Activated naive CD4-positive, alpha-beta T cell treated with anti-CD3 and anti-CD28 coated beads, Interleukin-2, amount 10 ng/mL, durations not matched to agents 7 days and 5 days (primary cell): ENCODE measurements around the gene SEL1L3.

Experiments
- CTCF ChIA-PET: fragments of 350-600 bp; sonication (Branson Sonifier 250); formaldehyde crosslinking; loops from one replicate; lab custom pipeline; 2021; ENCODE audit warnings: antibody characterized with exemption; lab: Charles Lee
- DNase-seq: peaks from one replicate; pipeline ENCODE4 v3.0.0-alpha.2; 2020
- H3K27ac Mint-ChIP-seq: one replicate; pipeline ENCODE4 v1.8.0; 2021; ENCODE audit warnings: mild to moderate bottlenecking, moderate library complexity, mixed read lengths
- H3K27me3 Mint-ChIP-seq: one replicate; pipeline ENCODE4 v1.8.0; 2021; ENCODE audit warnings: mild to moderate bottlenecking, mixed read lengths
- H3K36me3 Mint-ChIP-seq: one replicate; pipeline ENCODE4 v1.8.0; 2021; ENCODE audit warnings: mixed read lengths
- H3K4me1 Mint-ChIP-seq: one replicate; pipeline ENCODE4 v1.8.0; 2021; ENCODE audit warnings: mixed read lengths
- H3K4me3 Mint-ChIP-seq: one replicate; pipeline ENCODE4 v1.8.0; 2021; ENCODE audit warnings: mild to moderate bottlenecking, moderate library complexity, mixed read lengths
- H3K9me3 Mint-ChIP-seq: one replicate; pipeline ENCODE4 v1.8.0; 2021; ENCODE audit warnings: mixed read lengths

SEL1L3 gene

DNA sequence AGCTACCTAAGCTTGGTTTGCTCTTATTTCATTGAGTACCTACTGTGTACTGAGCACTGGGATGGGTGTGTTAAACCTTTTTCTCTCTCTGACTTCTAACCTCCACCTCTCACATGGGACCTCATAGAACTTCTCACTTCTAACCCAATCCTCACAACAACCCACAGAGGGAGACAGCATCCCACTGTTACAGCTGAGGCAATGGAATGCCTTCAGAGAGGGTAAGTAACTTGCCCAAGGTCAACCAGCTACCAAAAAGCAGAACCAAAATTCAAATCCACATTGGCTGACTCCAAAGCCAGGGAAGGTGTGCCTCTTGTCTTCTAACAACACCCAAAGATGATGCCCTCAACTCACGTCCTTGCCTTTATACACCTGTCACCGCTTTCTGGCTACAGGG, 5.4 kb downstream of the SEL1L3 start:
- no peaks in the 10 kb centered on the region for H3K9me3 Mint-ChIP-seq

DNA sequence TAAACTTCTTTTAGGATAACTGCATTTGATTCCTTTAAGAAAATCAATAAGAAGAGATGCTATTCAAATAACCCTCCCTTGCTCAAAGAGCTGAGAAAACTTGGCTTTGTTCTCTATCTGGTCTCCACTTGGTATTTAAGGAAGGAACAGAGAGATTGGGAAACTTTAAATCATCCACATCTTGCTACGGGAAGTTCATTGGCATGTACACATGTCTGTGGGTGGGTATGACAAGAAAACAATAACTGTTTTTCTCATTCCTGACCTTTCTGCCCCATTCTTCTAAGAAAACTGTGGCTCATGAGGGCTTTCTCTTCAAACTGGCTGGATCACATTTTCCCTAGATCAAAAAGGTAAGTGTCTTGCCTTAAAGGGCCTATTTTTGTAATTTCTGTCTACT, 6.0 kb downstream of the SEL1L3 start:
- no peak for DNase-seq
- CTCF ChIA-PET = interaction anchor here (2.9 kb wide), 1 partner anchor 14 kb away, joined by 10 read pairs; no protein-coding TSS in a partner anchor
- Mint-ChIP-seq H3K4me3 (no peak overlapping the region), H3K27ac (peak overlapping the region; percentile 1), H3K27me3 (no peaks in the 10 kb centered on the region), H3K4me1 (peaks cover 78% of the 10 kb centered on the region), H3K36me3 (peaks cover 19% of the 10 kb centered on the region), H3K9me3 (no peaks in the 10 kb centered on the region)

More for the DNA sequence above, 5.4 kb downstream of the SEL1L3 start:
- peaks cover 82% of the 10 kb centered on the region for H3K4me1 Mint-ChIP-seq
- H3K27ac Mint-ChIP-seq = no peak overlapping the region
- peaks cover 20% of the 10 kb centered on the region for H3K36me3 Mint-ChIP-seq
- no peak overlapping the region for H3K4me3 Mint-ChIP-seq
- CTCF ChIA-PET = no interaction called here
- peaks cover 5% of the 10 kb centered on the region for H3K27me3 Mint-ChIP-seq
- no peak for DNase-seq

DNA sequence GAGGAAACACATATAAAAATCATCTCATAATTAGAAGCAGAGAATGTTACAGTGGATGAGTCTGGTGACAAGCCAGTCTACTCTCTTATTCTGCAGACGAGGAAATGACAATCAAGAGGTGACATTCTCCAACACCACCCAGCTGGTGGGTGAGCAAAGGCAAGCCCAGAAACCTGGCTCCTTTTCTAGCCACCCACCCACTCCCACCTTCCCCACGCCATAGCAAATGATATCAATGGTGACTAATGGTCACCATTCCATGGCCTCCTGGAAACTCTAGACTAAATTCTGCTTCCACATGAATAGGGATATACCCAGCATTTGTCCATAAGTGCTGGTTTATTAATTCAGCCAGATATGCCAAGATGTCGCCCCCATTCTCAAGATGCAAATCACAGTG, 10.7 kb downstream of the SEL1L3 start:
- H3K4me1 Mint-ChIP-seq = peaks cover 56% of the 10 kb centered on the region
- no peak overlapping the region for H3K4me3 Mint-ChIP-seq
- H3K36me3 Mint-ChIP-seq = peaks cover 12% of the 10 kb centered on the region
- DNase-seq = no peak
- H3K27me3 Mint-ChIP-seq = no peaks in the 10 kb centered on the region
- CTCF ChIA-PET = no interaction called here
- no peak overlapping the region for H3K27ac Mint-ChIP-seq
- H3K9me3 Mint-ChIP-seq = no peaks in the 10 kb centered on the region

- H3K9me3 Mint-ChIP-seq = no peaks in the 10 kb centered on the region
- peaks cover 29% of the 10 kb centered on the region for H3K36me3 Mint-ChIP-seq
- no peak overlapping the region for H3K27ac Mint-ChIP-seq
- CTCF ChIA-PET = no interaction called here
- no peaks in the 10 kb centered on the region for H3K27me3 Mint-ChIP-seq
- DNase-seq = no peak
- peaks cover 51% of the 10 kb centered on the region for H3K4me1 Mint-ChIP-seq
- H3K4me3 Mint-ChIP-seq = no peak overlapping the region
These were observed 15.5 kb downstream of the SEL1L3 start for GRCh38 chr4:25847329-25847728.

- CTCF ChIA-PET = no interaction called here
- no peaks in the 10 kb centered on the region for H3K27me3 Mint-ChIP-seq
- H3K4me1 Mint-ChIP-seq = peaks cover 60% of the 10 kb centered on the region
- peaks cover 28% of the 10 kb centered on the region for H3K36me3 Mint-ChIP-seq
- no peak for DNase-seq
- no peaks in the 10 kb centered on the region for H3K9me3 Mint-ChIP-seq
- H3K27ac Mint-ChIP-seq = no peak overlapping the region
- H3K4me3 Mint-ChIP-seq = no peak overlapping the region
These were observed 16.7 kb downstream of the SEL1L3 start for GRCh38 chr4:25845841-25846653.

DNA sequence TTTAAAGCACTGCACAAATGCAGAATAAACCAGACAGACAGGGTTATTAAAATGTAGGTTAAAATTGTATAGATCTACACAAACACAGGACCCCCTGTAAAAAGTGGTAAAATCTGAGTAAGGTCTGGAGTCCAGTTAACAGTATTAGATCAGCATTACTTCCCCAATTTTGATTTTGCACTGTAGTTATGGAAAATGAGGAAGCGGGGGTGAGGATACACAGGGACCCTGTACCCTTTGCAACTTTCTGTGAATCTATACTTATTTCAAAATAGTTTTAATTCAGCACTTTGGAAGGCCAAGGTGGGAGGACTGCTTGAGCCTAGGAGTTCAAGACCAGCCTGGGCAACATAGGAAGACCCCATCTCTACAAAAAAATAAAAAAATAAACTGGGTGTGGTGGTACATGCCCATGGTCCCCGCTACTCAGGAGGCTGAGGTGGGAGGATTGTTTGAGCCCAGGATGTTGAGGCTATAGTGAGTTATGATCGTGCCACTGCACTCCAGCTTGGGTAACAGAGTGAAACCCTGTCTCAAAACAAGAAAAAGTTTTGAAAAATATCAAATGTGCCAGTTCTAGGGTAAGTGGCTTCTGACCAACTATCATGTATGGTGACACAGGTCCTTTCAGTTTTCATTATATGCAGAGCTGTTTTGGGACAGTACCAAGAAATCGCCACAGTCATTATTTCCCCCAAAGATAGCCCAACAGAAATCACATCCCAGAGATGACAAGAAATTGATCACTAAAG, 17.7 kb downstream of the SEL1L3 start:
- H3K27ac Mint-ChIP-seq = no peak overlapping the region
- no peaks in the 10 kb centered on the region for H3K9me3 Mint-ChIP-seq
- DNase-seq = no peak
- CTCF ChIA-PET = no interaction called here
- peaks cover 26% of the 10 kb centered on the region for H3K36me3 Mint-ChIP-seq
- no peaks in the 10 kb centered on the region for H3K27me3 Mint-ChIP-seq
- H3K4me1 Mint-ChIP-seq = peaks cover 60% of the 10 kb centered on the region
- H3K4me3 Mint-ChIP-seq = no peak overlapping the region

GRCh38 chr4:25843340-25844097, 19.3 kb downstream of the SEL1L3 start:
- peak overlapping the region; percentile 54 for H3K27ac Mint-ChIP-seq
- H3K4me1 Mint-ChIP-seq = peaks cover 55% of the 10 kb centered on the region
- no peaks in the 10 kb centered on the region for H3K9me3 Mint-ChIP-seq
- CTCF ChIA-PET = interaction anchor here (1.0 kb wide), 1 partner anchor 43 kb away, joined by 3 read pairs; no protein-coding TSS in a partner anchor
- H3K36me3 Mint-ChIP-seq = peaks cover 28% of the 10 kb centered on the region
- no peaks in the 10 kb centered on the region for H3K27me3 Mint-ChIP-seq
- H3K4me3 Mint-ChIP-seq = peak overlapping the region; percentile 23
- peak; percentile 43 for DNase-seq

DNA sequence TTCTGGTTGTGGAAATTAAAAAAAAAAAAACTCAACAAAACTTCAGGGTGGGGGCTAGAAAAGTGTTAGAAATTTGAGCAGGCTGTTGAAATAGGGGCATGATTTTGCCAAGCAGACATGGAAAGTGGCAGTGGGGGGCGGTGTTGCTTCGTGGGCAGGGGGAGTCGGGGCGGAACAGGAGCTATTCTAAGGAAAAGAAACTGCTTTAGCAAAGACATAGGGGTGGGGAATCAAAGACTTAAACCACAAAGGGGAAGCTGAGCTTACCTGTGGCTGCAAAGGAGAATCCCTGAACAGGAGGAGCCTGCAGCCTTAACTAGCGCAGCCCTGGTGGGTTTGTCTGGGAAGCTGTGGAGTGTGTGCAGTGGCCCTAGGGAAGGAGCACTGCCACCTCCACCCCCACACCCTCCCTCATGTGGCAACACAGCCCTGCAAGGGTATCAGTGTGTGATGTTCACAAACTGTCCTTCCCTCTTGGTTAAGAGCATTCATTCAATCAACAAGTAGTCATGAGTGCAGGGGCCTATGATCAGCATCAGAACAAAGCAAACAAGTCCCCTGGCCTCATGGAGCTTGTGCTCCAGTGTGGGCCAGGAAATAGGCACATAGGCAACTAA, 20.5 kb downstream of the SEL1L3 start:
- H3K36me3 Mint-ChIP-seq = peaks cover 28% of the 10 kb centered on the region
- no peak overlapping the region for H3K4me3 Mint-ChIP-seq
- H3K27me3 Mint-ChIP-seq = no peaks in the 10 kb centered on the region
- peak overlapping the region; percentile 16 for H3K27ac Mint-ChIP-seq
- CTCF ChIA-PET = interaction anchor here (0.9 to 1.6 kb wide), 3 partner anchors 13 to 19 kb away, joined by 3 to 10 read pairs (median 6); no protein-coding TSS in a partner anchor
- peak; percentile 76 for DNase-seq
- H3K4me1 Mint-ChIP-seq = peaks cover 45% of the 10 kb centered on the region
- no peaks in the 10 kb centered on the region for H3K9me3 Mint-ChIP-seq

DNA sequence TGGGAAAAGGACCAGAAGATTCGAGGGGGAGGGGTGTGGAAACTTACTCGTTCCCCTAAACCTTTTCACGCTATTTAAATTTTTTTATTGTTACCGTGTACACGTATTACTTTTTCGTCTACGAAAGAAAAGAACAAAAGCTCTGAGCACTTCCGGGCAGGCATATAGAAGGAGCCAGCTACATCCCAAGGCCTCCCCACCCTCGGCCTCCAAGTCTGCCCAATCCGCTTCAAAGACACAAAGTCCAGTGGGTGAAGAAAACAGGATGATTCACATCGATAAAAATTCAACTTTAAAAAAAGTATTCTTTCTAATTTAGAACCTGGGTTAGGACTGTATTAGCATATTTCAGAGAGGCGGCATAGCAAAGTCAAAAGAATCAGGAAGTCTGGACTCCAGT, 23.1 kb downstream of the SEL1L3 start:
- Mint-ChIP-seq H3K27me3 (no peaks in the 10 kb centered on the region), H3K27ac (no peak overlapping the region), H3K4me1 (peaks cover 39% of the 10 kb centered on the region), H3K4me3 (no peak overlapping the region), H3K36me3 (peaks cover 21% of the 10 kb centered on the region), H3K9me3 (no peaks in the 10 kb centered on the region)
- CTCF ChIA-PET = no interaction called here
- DNase-seq = no peak

GRCh38 chr4:25839233-25839632, 23.6 kb downstream of the SEL1L3 start:
- H3K36me3 Mint-ChIP-seq = peaks cover 25% of the 10 kb centered on the region
- no peak overlapping the region for H3K27ac Mint-ChIP-seq
- H3K4me3 Mint-ChIP-seq = no peak overlapping the region
- H3K9me3 Mint-ChIP-seq = no peaks in the 10 kb centered on the region
- no peaks in the 10 kb centered on the region for H3K27me3 Mint-ChIP-seq
- CTCF ChIA-PET = no interaction called here
- peaks cover 35% of the 10 kb centered on the region for H3K4me1 Mint-ChIP-seq
- DNase-seq = no peak

DNA sequence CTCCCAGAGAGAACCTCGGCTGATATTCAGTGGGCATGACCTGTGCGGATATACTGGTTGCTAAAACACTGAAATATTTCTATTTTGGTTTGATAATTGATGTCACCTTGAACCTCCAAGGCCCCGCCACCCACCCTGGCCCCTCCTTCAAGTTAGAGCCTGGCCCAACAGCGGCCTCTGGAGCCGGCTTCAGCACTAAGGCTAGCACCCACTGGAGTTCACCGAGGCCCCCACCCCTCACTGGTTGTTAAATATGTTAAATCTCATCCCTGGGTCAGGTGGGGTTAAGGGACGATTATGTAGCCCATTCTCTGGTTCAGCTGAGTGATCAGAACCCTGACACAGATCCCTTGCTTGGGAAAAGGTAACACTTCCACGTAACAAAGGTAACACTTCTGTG, 24.3 kb downstream of the SEL1L3 start:
- no peak overlapping the region for H3K27ac Mint-ChIP-seq
- CTCF ChIA-PET = no interaction called here
- no peaks in the 10 kb centered on the region for H3K9me3 Mint-ChIP-seq
- peaks cover 23% of the 10 kb centered on the region for H3K36me3 Mint-ChIP-seq
- H3K27me3 Mint-ChIP-seq = no peaks in the 10 kb centered on the region
- H3K4me1 Mint-ChIP-seq = peaks cover 28% of the 10 kb centered on the region
- H3K4me3 Mint-ChIP-seq = no peak overlapping the region
- no peak for DNase-seq

- Mint-ChIP-seq H3K9me3 (no peaks in the 10 kb centered on the region), H3K4me3 (no peak overlapping the region), H3K27ac (no peak overlapping the region), H3K27me3 (no peaks in the 10 kb centered on the region), H3K4me1 (peaks cover 14% of the 10 kb centered on the region), H3K36me3 (peaks cover 20% of the 10 kb centered on the region)
- CTCF ChIA-PET = no interaction called here
- DNase-seq = no peak
These were observed 25.7 kb downstream of the SEL1L3 start for GRCh38 chr4:25837107-25837506.

DNA sequence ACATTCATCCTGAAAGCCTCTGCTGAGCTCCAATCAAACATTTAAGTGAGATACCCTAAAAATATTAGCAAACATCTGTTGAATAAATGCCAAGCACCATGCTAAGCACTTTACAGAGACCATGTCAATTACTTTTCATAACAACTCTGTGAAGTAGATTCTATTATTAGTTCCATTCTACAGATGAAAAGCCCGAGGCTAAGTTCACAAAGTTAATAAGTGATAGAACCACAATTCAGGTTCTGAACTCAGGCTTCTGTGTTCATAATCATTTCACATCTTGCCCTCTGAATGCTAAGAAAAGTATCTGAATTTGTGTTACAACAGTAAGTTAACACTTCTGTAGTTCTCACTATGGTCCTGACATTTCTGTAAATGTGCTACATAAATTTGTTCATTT, 27.4 kb downstream of the SEL1L3 start:
- Mint-ChIP-seq H3K4me3 (no peak overlapping the region), H3K27me3 (no peaks in the 10 kb centered on the region), H3K4me1 (peaks cover 1% of the 10 kb centered on the region), H3K27ac (no peak overlapping the region), H3K9me3 (no peaks in the 10 kb centered on the region), H3K36me3 (peaks cover 31% of the 10 kb centered on the region)
- CTCF ChIA-PET = no interaction called here
- DNase-seq = no peak
